H9 (cell line): Measurements from ENCODE around the gene C1QTNF9. TPM values are rescaled to one million over a fixed set of nuclear protein-coding genes. Genes with fewer than 3 reads are reported as not detected.

Source experiments
- DNase-seq: peaks from one replicate; pipeline ENCODE4 v3.0.0-alpha.2; 2017
- H2AFZ ChIP-seq: one replicate; pipeline ENCODE4 v1.6.1; 2013; ENCODE audit warnings: mild to moderate bottlenecking, low read length, control low read depth, moderate library complexity
- H2AK5ac ChIP-seq: 2 replicates; pipeline ENCODE4 v1.6.1; 2013; ENCODE audit warnings: low read length, control low read depth, mixed read lengths; ENCODE audit not compliant: insufficient read length
- H2BK120ac ChIP-seq: one replicate; pipeline ENCODE4 v1.6.1; 2013; ENCODE audit warnings: low read depth, mild to moderate bottlenecking, low read length, control low read depth, inconsistent platforms; ENCODE audit not compliant: poor library complexity, severe bottlenecking
- H2BK12ac ChIP-seq: 2 replicates; pipeline ENCODE4 v1.6.1; 2013; ENCODE audit warnings: low read length, control low read depth, mixed read lengths, low read depth; ENCODE audit not compliant: insufficient read length
- H2BK15ac ChIP-seq: 2 replicates; pipeline ENCODE4 v1.6.1; 2013; ENCODE audit warnings: low read depth, low read length, control low read depth
- H2BK20ac ChIP-seq: one replicate; pipeline ENCODE4 v1.6.1; 2013; ENCODE audit warnings: low read depth, mild to moderate bottlenecking, low read length, control low read depth, inconsistent platforms; ENCODE audit not compliant: poor library complexity, severe bottlenecking
- H2BK5ac ChIP-seq: 2 replicates; pipeline ENCODE4 v1.6.1; 2013; ENCODE audit warnings: low read length, control low read depth, mixed read lengths; ENCODE audit not compliant: insufficient read length
- H3K14ac ChIP-seq: 2 replicates; pipeline ENCODE4 v1.6.1; 2013; ENCODE audit warnings: low read length, control low read depth; ENCODE audit not compliant: insufficient read depth
- H3K18ac ChIP-seq: 2 replicates; pipeline ENCODE4 v1.6.1; 2013; ENCODE audit warnings: low read depth, mild to moderate bottlenecking, mixed read lengths, low read length, control low read depth; ENCODE audit not compliant: insufficient read length
- H3K23ac ChIP-seq: 2 replicates; pipeline ENCODE4 v1.6.1; 2013; ENCODE audit warnings: low read length, control low read depth, mixed read lengths, low read depth; ENCODE audit not compliant: insufficient read length
- H3K23me2 ChIP-seq: 2 replicates; pipeline ENCODE4 v1.6.1; 2013; ENCODE audit warnings: low read depth, mild to moderate bottlenecking, mixed read lengths, low read length, control low read depth; ENCODE audit not compliant: insufficient read length, poor library complexity, severe bottlenecking
- H3K27ac ChIP-seq: 2 replicates; pipeline ENCODE4 v1.5.1; 2013; ENCODE audit warnings: low read length, control low read depth, mixed read lengths, low read depth; ENCODE audit not compliant: insufficient read length
- H3K27me3 ChIP-seq: 2 replicates; pipeline ENCODE4 v1.6.1; 2013; ENCODE audit warnings: low read length, control low read depth, inconsistent platforms; ENCODE audit not compliant: insufficient read depth
- H3K4ac ChIP-seq: 2 replicates; pipeline ENCODE4 v1.6.1; 2013; ENCODE audit warnings: low read depth, mild to moderate bottlenecking, control low read depth, inconsistent platforms, low read length, moderate library complexity
- H3K4me1 ChIP-seq: 2 replicates; pipeline ENCODE4 v1.6.1; 2013; ENCODE audit warnings: low read length, control low read depth, inconsistent platforms; ENCODE audit not compliant: insufficient read depth
- H3K4me2 ChIP-seq: 2 replicates; pipeline ENCODE4 v1.6.1; 2013; ENCODE audit warnings: low read length, control low read depth, mixed read lengths; ENCODE audit not compliant: insufficient read length, insufficient read depth
- H3K56ac ChIP-seq: 2 replicates; pipeline ENCODE4 v1.6.1; 2013; ENCODE audit warnings: low read depth, mild to moderate bottlenecking, mixed read lengths, low read length, control low read depth; ENCODE audit not compliant: insufficient read length
- H3K79me1 ChIP-seq: 2 replicates; pipeline ENCODE4 v1.6.1; 2013; ENCODE audit warnings: low read depth, mild to moderate bottlenecking, moderate library complexity, low read length, control low read depth, inconsistent platforms; ENCODE audit not compliant: insufficient read depth, poor library complexity, severe bottlenecking
- H3K79me2 ChIP-seq: 2 replicates; pipeline ENCODE4 v1.6.1; 2013; ENCODE audit warnings: low read length, control low read depth, inconsistent platforms; ENCODE audit not compliant: insufficient read depth
- H3K9ac ChIP-seq: 2 replicates; pipeline ENCODE4 v1.6.1; 2013; ENCODE audit warnings: low read length, control low read depth, mixed read lengths; ENCODE audit not compliant: insufficient read length; ENCODE audit errors: extremely low read depth
- H3K9me3 ChIP-seq: one replicate; pipeline ENCODE4 v1.6.1; 2013; ENCODE audit warnings: low read depth, low read length, inconsistent platforms; ENCODE audit not compliant: control insufficient read depth
- H3T11ph ChIP-seq: one replicate; pipeline ENCODE4 v1.6.1; 2013; ENCODE audit warnings: mild to moderate bottlenecking, low read length, control low read depth, inconsistent platforms
- H4K20me1 ChIP-seq: one replicate; pipeline ENCODE4 v1.6.1; 2013; ENCODE audit not compliant: control insufficient read depth, insufficient read length, insufficient read depth
- H4K5ac ChIP-seq: 2 replicates; pipeline ENCODE4 v1.6.1; 2013; ENCODE audit warnings: low read depth, mild to moderate bottlenecking, mixed read lengths, low read length, control low read depth; ENCODE audit not compliant: insufficient read length
- H4K8ac ChIP-seq: replicated peaks from 2 replicates; pipeline ENCODE4 v1.6.1; 2013; ENCODE audit warnings: low read length, control low read depth, mixed read lengths, low read depth; ENCODE audit not compliant: insufficient read length
- H4K91ac ChIP-seq: 2 replicates; pipeline ENCODE4 v1.6.1; 2013; ENCODE audit warnings: low read depth, mild to moderate bottlenecking, moderate library complexity, mixed read lengths, low read length, control low read depth; ENCODE audit not compliant: insufficient read length
- H3K27ac Mint-ChIP-seq, 3 experiments: 2 replicates in 2 of 3; 3 replicates in 1 of 3; pipeline ENCODE4 v1.8.0; 2020 to 2021; ENCODE audit warnings: mixed read lengths in 3 of 3, mild to moderate bottlenecking in 1 of 3, moderate library complexity in 1 of 3
- H3K27me3 Mint-ChIP-seq: 2 replicates; pipeline ENCODE4 v1.8.0; 2021; ENCODE audit warnings: low read depth, mild to moderate bottlenecking, moderate library complexity, mixed read lengths
- H3K36me3 Mint-ChIP-seq, 3 experiments: 2 replicates in 2 of 3; 3 replicates in 1 of 3; pipeline ENCODE4 v1.8.0; 2020 to 2021; ENCODE audit warnings: low read depth in 3 of 3, mixed read lengths in 3 of 3; ENCODE audit not compliant: insufficient read depth in 1 of 3
- H3K4me1 Mint-ChIP-seq, 2 experiments: 2 replicates each; pipeline ENCODE4 v1.8.0; 2020; ENCODE audit warnings: mixed read lengths in 2 of 2
- H3K4me3 Mint-ChIP-seq, 2 experiments: 2 replicates in 1 of 2; 3 replicates in 1 of 2; pipeline ENCODE4 v1.8.0; 2020 to 2021; ENCODE audit warnings: mild to moderate bottlenecking in 2 of 2, mixed read lengths in 2 of 2, moderate library complexity in 1 of 2
- H3K9me3 Mint-ChIP-seq, 2 experiments: 2 replicates in 1 of 2; 3 replicates in 1 of 2; pipeline ENCODE4 v1.8.0; 2020; ENCODE audit warnings: mild to moderate bottlenecking in 2 of 2, mixed read lengths in 2 of 2, moderate library complexity in 1 of 2
- WGBS: extraction: QIAGEN DNeasy Blood & Tissue Kit; methylation state at CpG from one replicate; pipeline ENCODE4 v1.1.7; 2013; ENCODE audit warnings: missing lambda C conversion rate, low lambda C conversion rate, mixed read lengths; ENCODE audit not compliant: insufficient read length; ENCODE audit errors: extremely low coverage; 5-methylcytosine and 5-hydroxymethylcytosine counted together
- total RNA-seq: library from RNA; stranded (reverse); gene quantifications from 2 replicates; pipeline ENCODE4 v1.2.1, GENCODE V29; 2021
- TF ChIP-seq, protein P1 (sequence below): fragments of 200-600 bp; sonication (generic); conservative IDR thresholded peaks from 3 replicates; pipeline ENCODE4 v1.8.0; 2021; ENCODE audit warnings: antibody characterized with exemption, mild to moderate bottlenecking

Gene C1QTNF9
- total RNA-seq, 1 experiment from 2014 or later = not detected

GRCh38 chr13:24274452-24275021 is 34.8 kb upstream of the C1QTNF9 start:
- H3K79me1 ChIP-seq = no peaks in the 10 kb centered on the region
- no peak overlapping the region for H2AFZ ChIP-seq
- H3K23ac ChIP-seq = no peak overlapping the region
- no peaks in the 10 kb centered on the region for H3K9me3 Mint-ChIP-seq
- no peak overlapping the region for H2BK15ac ChIP-seq
- H3K56ac ChIP-seq = no peak overlapping the region
- H3K27me3 Mint-ChIP-seq = no peaks in the 10 kb centered on the region; the same call in 1 of the 2 replicates
- H3K18ac ChIP-seq = no peak overlapping the region
- H3K36me3 Mint-ChIP-seq = no peaks in the 10 kb centered on the region; a peak in 2 of 7 replicates
- no peak overlapping the region for H2AK5ac ChIP-seq
- no peaks in the 10 kb centered on the region for H3K4me1 ChIP-seq
- H3K9me3 ChIP-seq = no peaks in the 10 kb centered on the region
- H3K9ac ChIP-seq = no peak overlapping the region
- no peak overlapping the region for H2BK120ac ChIP-seq
- no peak overlapping the region for H3K4me3 Mint-ChIP-seq
- no peak overlapping the region for H3T11ph ChIP-seq
- no peak overlapping the region for H2BK20ac ChIP-seq
- TF ChIP-seq, protein P1, sequence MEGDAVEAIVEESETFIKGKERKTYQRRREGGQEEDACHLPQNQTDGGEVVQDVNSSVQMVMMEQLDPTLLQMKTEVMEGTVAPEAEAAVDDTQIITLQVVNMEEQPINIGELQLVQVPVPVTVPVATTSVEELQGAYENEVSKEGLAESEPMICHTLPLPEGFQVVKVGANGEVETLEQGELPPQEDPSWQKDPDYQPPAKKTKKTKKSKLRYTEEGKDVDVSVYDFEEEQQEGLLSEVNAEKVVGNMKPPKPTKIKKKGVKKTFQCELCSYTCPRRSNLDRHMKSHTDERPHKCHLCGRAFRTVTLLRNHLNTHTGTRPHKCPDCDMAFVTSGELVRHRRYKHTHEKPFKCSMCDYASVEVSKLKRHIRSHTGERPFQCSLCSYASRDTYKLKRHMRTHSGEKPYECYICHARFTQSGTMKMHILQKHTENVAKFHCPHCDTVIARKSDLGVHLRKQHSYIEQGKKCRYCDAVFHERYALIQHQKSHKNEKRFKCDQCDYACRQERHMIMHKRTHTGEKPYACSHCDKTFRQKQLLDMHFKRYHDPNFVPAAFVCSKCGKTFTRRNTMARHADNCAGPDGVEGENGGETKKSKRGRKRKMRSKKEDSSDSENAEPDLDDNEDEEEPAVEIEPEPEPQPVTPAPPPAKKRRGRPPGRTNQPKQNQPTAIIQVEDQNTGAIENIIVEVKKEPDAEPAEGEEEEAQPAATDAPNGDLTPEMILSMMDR = no peak
- H3K14ac ChIP-seq = no peak overlapping the region
- H3K4me1 Mint-ChIP-seq = peaks cover 6 to 19% of the 10 kb centered on the region in 2 experiments
- WGBS = no CpG with 5 or more reads among the region's 6 CpGs
- no peaks in the 10 kb centered on the region for H4K20me1 ChIP-seq
- H4K8ac ChIP-seq = no peak overlapping the region
- no peak overlapping the region for H3K4me2 ChIP-seq
- no peaks in the 10 kb centered on the region for H3K23me2 ChIP-seq
- no peaks in the 10 kb centered on the region for H3K27me3 ChIP-seq
- no peaks in the 10 kb centered on the region for H3K79me2 ChIP-seq
- no peak overlapping the region for H2BK12ac ChIP-seq
- no peak overlapping the region for H3K27ac ChIP-seq
- H4K91ac ChIP-seq = no peak overlapping the region
- no peak overlapping the region for H3K4ac ChIP-seq
- no peak for DNase-seq
- H4K5ac ChIP-seq = no peak overlapping the region
- no peak overlapping the region for H3K27ac Mint-ChIP-seq
- H2BK5ac ChIP-seq = no peak overlapping the region
